Small intestine (tissue), 7 donors: ENCODE measurements around the gene SMYD3. TPM values are rescaled to one million over a fixed set of nuclear protein-coding genes. Genes with fewer than 3 reads are reported as not detected.

Experiments used
- DNase-seq, 2 donors: peaks; one replicate each; pipeline versions ENCODE4 v3.0.0 to v3.0.0-alpha.2; 2013
- FAIRE-seq: peaks from 2 replicates; lab custom pipeline; 2012; peaks lifted over from hg19 to GRCh38; lab: Jason Lieb, UNC
- H3K27ac ChIP-seq, 3 donors: one replicate each; pipeline ENCODE4 v1.5.1; 2013; ENCODE audit warnings: low read length in 2 of 3, mild to moderate bottlenecking in 2 of 3, control low read depth in 1 of 3, inconsistent platforms in 1 of 3, low read depth in 1 of 3, moderate library complexity in 1 of 3
- H3K27me3 ChIP-seq, 3 donors: one replicate each; pipeline ENCODE4 v1.6.1; 2013; ENCODE audit warnings: low read length in 3 of 3, inconsistent platforms in 1 of 3; ENCODE audit not compliant: control insufficient read depth in 3 of 3, insufficient read depth in 3 of 3
- H3K36me3 ChIP-seq, 3 donors: one replicate each; pipeline ENCODE4 v1.6.1; 2013; ENCODE audit warnings: low read length in 3 of 3, inconsistent platforms in 1 of 3, low read depth in 1 of 3, mild to moderate bottlenecking in 1 of 3, moderate library complexity in 1 of 3; ENCODE audit not compliant: control insufficient read depth in 3 of 3, insufficient read depth in 2 of 3
- H3K4me1 ChIP-seq, 3 donors: one replicate each; pipeline ENCODE4 v1.6.1; 2013; ENCODE audit warnings: low read length in 2 of 3, inconsistent platforms in 1 of 3, low read depth in 1 of 3, mild to moderate bottlenecking in 1 of 3, moderate library complexity in 1 of 3; ENCODE audit not compliant: control insufficient read depth in 3 of 3, insufficient read depth in 2 of 3
- H3K4me3 ChIP-seq, 3 donors: one replicate each; pipeline ENCODE4 v1.5.1; 2013; ENCODE audit warnings: low read length in 3 of 3, control low read depth in 1 of 3, inconsistent platforms in 1 of 3, low read depth in 1 of 3, mild to moderate bottlenecking in 1 of 3, moderate library complexity in 1 of 3
- H3K9me3 ChIP-seq, 2 donors: one replicate each; pipeline ENCODE4 v1.6.1; 2013; ENCODE audit warnings: low read depth in 1 of 2, low read length in 1 of 2; ENCODE audit not compliant: control insufficient read depth in 2 of 2, insufficient read depth in 1 of 2
- WGBS, 3 donors: extraction: QIAGEN DNeasy Blood & Tissue Kit; methylation state at CpG; one replicate each; pipeline ENCODE4 v1.1.7; 2013; 5-methylcytosine and 5-hydroxymethylcytosine counted together
- polyA plus RNA-seq, 4 donors: library from polyadenylated mRNA; stranded (reverse) in 3 of 4; unstranded in 1 of 4; fragments of 200-250 nt in 3 of 4; fragments of 120-200 nt in 1 of 4; gene quantifications; one replicate each; pipeline versions ENCODE4 v1.2.1 to v1.2.3, GENCODE V29; 2013
- donor health status: healthy with polysubstance abuse.
- donor health status: control.
- donor health status: control.
- donor health status: Bipolar disorder and iron deficiency.
- donor health status: healthy.

The SMYD3 gene
- polyA plus RNA-seq, 4 donors = 5.4 to 10.1 (median 8.5) TPM

DNA sequence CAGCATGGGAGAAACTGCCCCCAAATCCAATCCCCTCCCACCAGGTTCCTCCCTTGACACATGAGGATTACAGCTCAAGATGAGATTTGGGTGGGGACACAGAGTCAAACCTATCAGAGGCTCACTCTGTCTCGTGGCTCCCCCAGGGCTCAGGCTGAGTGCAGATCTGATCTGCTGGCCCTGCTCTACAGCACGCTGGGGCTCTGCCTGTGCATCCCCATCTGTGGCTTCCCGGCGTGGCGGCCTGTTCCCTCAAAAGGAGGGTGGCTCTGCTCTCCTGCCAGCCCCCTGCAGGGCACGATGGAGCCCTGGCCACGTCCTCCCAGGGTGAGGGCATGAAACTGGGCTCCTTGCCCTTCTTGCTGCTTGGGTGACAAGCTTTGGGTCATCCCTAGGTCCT is 19.8 kb upstream of the SMYD3 start:
- no peaks in the 10 kb centered on the region for H3K4me1 ChIP-seq
- WGBS, 3 donors = 80% methylated on average over 7 of the region's 7 CpGs

DNA sequence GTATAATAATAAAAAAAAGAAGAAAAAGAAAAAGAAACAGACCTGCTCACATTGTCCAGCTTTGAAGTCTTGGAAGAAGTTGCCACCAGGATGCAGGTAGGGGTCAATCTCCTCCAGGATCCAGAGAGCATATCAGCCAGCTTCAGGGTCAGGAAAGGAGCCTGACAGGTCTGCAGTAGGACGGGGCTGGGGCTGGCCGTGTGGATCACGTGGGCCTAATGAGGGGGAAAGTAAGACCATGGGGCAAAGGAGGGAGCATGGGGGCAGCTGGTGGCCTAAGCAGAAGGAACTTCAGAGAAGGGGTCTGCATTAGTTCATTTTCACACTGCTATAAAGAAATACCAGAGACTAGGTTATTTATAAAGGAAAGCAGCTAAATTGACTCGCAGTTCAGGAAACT is 19.3 kb upstream of the SMYD3 start:
- Histone ChIP-seq H3K36me3 (no peaks in the 10 kb centered on the region), H3K4me1 (no peaks in the 10 kb centered on the region), H3K27me3 (no peaks in the 10 kb centered on the region), H3K4me3 (no peak overlapping the region), H3K27ac (no peak overlapping the region), H3K9me3 (peaks cover 0 to 25% of the 10 kb centered on the region in 2 donors)
- FAIRE-seq (no peak), DNase-seq (no peak)
- 79 to 91% (median 84%) methylated on average over 4 of the region's 4 CpGs for whole genome bisulfite sequencing, 3 donors

More for the DNA sequence above, 19.8 kb upstream of the SMYD3 start:
- no peak for FAIRE-seq
- H3K27ac ChIP-seq = no peak overlapping the region
- no peak overlapping the region for H3K4me3 ChIP-seq
- no peaks in the 10 kb centered on the region for H3K27me3 ChIP-seq
- peaks cover 0 to 23% of the 10 kb centered on the region in 2 donors for H3K9me3 ChIP-seq
- H3K36me3 ChIP-seq = no peaks in the 10 kb centered on the region
- DNase-seq = no peak

- H3K27ac ChIP-seq = no peak overlapping the region
- no peak for FAIRE-seq
These were observed 12.4 kb upstream of the SMYD3 start for GRCh38 chr1:246519514-246519913.

DNA sequence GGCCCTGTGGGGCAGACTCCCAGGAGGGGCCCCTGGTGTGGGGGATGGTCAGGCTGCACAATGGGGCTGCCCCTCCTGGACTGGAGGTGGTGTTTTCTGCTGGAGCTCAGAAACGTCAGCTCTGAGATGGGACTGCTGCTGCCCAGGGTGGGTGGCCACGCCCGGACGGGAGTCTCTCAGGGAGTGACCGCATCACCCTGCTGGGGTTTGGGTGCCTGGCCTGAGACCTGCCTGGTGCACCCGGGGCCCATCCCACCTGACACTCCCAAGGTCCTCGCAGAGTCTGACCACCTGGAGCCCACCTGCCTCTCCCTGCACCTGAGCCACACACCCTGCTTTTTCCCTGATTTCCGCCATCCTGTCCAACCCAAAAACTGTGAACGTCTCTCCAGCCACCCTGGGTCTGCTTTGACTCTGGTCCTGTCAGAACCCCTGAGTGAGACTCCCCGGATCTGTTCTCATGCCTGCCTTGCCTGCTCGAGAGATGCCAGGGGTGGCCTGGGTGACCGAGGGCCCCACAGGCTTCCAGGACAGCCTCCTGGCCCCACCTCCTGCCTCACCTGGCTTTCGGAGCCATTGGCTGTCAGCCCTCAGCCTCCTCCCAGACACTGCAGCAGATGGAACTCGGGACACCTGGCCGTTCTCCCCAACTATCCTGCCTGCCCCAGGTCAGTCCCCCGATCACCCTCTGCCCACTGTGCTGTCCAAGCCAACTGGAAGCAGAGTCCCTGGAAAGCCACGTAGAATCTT is 11.6 kb upstream of the SMYD3 start:
- FAIRE-seq (no peak), DNase-seq (no peak)
- 83 to 90% (median 87%) methylated on average over 16 to 17 of the region's 17 CpGs for WGBS, 3 donors
- no peak overlapping the region for H3K4me3 ChIP-seq
- no peak overlapping the region for H3K27ac ChIP-seq
- H3K9me3 ChIP-seq = peaks cover 0 to 55% of the 10 kb centered on the region in 2 donors
- H3K36me3 ChIP-seq = no peaks in the 10 kb centered on the region
- no peaks in the 10 kb centered on the region for H3K4me1 ChIP-seq
- no peaks in the 10 kb centered on the region for H3K27me3 ChIP-seq

More at GRCh38 chr1:246519514-246519913, 12.4 kb upstream of the SMYD3 start:
- DNase-seq = no peak
- H3K4me3 ChIP-seq = no peak overlapping the region
- WGBS, 3 donors = 100% methylated on average over 1 of the region's 1 CpG
- no peaks in the 10 kb centered on the region for H3K4me1 ChIP-seq
- H3K27me3 ChIP-seq = no peaks in the 10 kb centered on the region
- no peaks in the 10 kb centered on the region for H3K36me3 ChIP-seq
- peaks cover 0 to 48% of the 10 kb centered on the region in 2 donors for H3K9me3 ChIP-seq

DNA sequence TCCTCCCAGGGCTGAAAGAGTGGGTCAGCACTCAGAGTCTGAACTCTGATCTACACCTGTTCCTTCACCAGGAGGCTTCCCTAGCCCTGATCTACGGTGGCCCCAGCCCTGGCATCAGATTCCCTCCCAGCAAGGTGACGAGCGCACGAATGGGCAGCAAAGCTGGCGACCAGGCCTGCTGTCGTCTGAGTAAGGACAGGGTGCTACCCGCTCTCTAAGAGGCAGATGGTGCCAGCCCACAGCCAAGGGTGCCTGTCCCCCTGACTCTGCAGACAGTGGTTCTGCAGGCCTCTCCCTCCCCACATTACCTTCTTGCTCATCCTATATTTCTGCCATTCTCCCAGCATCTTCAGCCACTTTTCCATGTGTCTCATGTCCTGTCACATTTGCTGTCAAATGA is 10.3 kb upstream of the SMYD3 start:
- FAIRE-seq (no peak), DNase-seq (no peak)
- H3K9me3 ChIP-seq = peaks cover 0 to 65% of the 10 kb centered on the region in 2 donors
- no peak overlapping the region for H3K4me3 ChIP-seq
- H3K4me1 ChIP-seq = no peaks in the 10 kb centered on the region
- 84 to 86% (median 84%) methylated on average over 7 of the region's 7 CpGs for WGBS, 3 donors
- H3K27me3 ChIP-seq = no peaks in the 10 kb centered on the region
- no peaks in the 10 kb centered on the region for H3K36me3 ChIP-seq
- H3K27ac ChIP-seq = no peak overlapping the region

DNA sequence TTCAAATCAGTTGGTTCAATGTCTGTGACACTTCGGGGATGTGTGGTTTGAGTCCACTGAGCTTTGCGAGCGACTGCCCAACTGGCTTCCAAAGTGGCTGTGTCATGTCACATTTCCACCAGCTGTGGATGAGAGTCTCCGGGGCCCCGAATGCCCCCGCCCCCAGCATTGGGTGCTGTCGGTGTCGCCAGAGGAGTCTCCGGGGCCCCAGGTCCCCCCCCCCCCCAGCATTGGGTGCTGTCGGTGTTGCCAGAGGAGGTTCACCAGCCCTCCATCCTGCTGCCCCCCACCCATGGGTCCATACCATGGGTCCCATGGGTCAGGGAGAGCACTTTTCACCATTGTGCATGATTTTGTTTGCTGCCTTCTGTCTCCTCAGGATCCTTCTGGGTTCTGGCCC is 9.0 kb upstream of the SMYD3 start:
- peaks cover 0 to 59% of the 10 kb centered on the region in 2 donors for H3K9me3 ChIP-seq
- H3K36me3 ChIP-seq = no peaks in the 10 kb centered on the region
- no peaks in the 10 kb centered on the region for H3K27me3 ChIP-seq
- no peaks in the 10 kb centered on the region for H3K4me1 ChIP-seq
- no peak for DNase-seq
- H3K4me3 ChIP-seq = no peak overlapping the region
- 97% methylated on average over 10 of the region's 10 CpGs for WGBS, 3 donors
- no peak for FAIRE-seq
- H3K27ac ChIP-seq = no peak overlapping the region

DNA sequence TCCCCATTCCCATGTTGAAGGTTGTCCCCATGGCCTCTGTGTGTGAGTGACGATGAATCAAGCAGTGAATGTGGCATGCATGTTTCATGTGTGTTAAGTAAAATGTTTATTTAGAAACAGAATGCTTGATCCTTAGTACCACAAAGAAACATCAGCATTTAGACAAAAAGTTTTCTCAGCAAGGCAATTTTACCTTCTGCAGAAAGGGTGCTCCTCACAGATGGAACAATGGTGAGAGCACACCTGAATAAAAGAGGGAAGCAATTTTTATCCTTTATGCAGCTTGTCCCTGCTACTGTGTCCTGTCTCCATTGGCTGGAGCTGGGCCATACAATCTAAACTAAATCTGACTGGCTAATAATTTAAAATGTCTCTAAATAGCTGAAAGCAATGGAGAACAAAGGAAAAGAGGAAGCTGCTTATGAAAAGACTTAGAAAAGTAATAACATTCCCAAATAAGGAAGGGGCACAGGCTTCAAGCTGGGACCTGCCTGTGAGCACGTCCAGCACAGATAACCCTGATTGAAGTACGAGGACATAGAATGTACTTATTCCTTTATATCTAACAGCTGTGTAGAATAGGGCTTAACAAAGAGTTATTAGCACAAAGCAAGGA is 8.4 kb upstream of the SMYD3 start:
- whole genome bisulfite sequencing, 3 donors = 85 to 90% (median 87%) methylated on average over 3 of the region's 3 CpGs
- FAIRE-seq = no peak
- Histone ChIP-seq H3K27ac (no peak overlapping the region), H3K9me3 (peaks cover 0 to 59% of the 10 kb centered on the region in 2 donors), H3K36me3 (no peaks in the 10 kb centered on the region), H3K4me3 (no peak overlapping the region), H3K4me1 (no peaks in the 10 kb centered on the region), H3K27me3 (no peaks in the 10 kb centered on the region)
- no peak for DNase-seq

GRCh38 chr1:246513619-246514343 is 6.7 kb upstream of the SMYD3 start:
- Histone ChIP-seq H3K27ac (peak overlapping the region in 1 of 3 donors; percentile 9), H3K4me3 (no peak overlapping the region), H3K36me3 (no peaks in the 10 kb centered on the region), H3K27me3 (no peaks in the 10 kb centered on the region), H3K9me3 (peaks cover 0 to 54% of the 10 kb centered on the region in 2 donors), H3K4me1 (no peaks in the 10 kb centered on the region)
- DNase-seq (no peak), FAIRE-seq (no peak)
- WGBS, 3 donors = 90 to 92% (median 92%) methylated on average over 7 of the region's 7 CpGs
